Measurements from ENCODE around the gene PRUNE2. TPM values are rescaled to one million over a fixed set of nuclear protein-coding genes. Genes with fewer than 3 reads are reported as not detected.
"Not testable (repeated sequence)": the region's sequence is repeated elsewhere in the genome, so short reads cannot be mapped to it uniquely, and the experiment has no call there.

Gene PRUNE2
- total RNA-seq, 4 donors from 2014 or later = 4.1 to 13.1 (median 5.4) TPM

- intact Hi-C loops (cut with DNase I; ENCODE audit: low total_unique reads) = no loop called here
- WGBS, 2 donors = 74 to 77% methylated on average over 15 of the region's 15 CpGs
- TF ChIP-seq POLR2A (IDR thresholded peaks at IDR 0.05) (no peak), CTCF (IDR thresholded peaks at IDR 0.05) (no peak)
- no peak for DNase-seq (ENCODE audit: low spot score in 2 of 2)
- H3K4me3 ChIP-seq (ENCODE audit: low read depth, poor library complexity, severe bottlenecking) = no peak overlapping the region
Measured at GRCh38 chr9:76677481-76678055, 228.3 kb downstream of the PRUNE2 start.

GRCh38 chr9:76676857-76677256, 229.1 kb downstream of the PRUNE2 start:
- H3K4me3 ChIP-seq (ENCODE audit: low read depth, poor library complexity, severe bottlenecking) = no peak overlapping the region
- TF ChIP-seq POLR2A (IDR thresholded peaks at IDR 0.05) (no peak), CTCF (IDR thresholded peaks at IDR 0.05) (no peak)
- 83 to 91% methylated on average over 4 of the region's 4 CpGs for WGBS, 2 donors
- no peak for DNase-seq (ENCODE audit: low spot score in 2 of 2)
- intact Hi-C loops (cut with DNase I; ENCODE audit: low total_unique reads) = no loop called here

- no peak overlapping the region for H3K4me3 ChIP-seq (ENCODE audit: low read depth, poor library complexity, severe bottlenecking)
- no peak for TF ChIP-seq POLR2A (IDR thresholded peaks at IDR 0.05)
- no peak for TF ChIP-seq CTCF (IDR thresholded peaks at IDR 0.05)
- intact Hi-C loops (cut with DNase I; ENCODE audit: low total_unique reads) = no loop called here
- no peak for DNase-seq (ENCODE audit: low spot score in 2 of 2)
- 38 to 43% methylated on average over 1 of the region's 1 CpG for WGBS, 2 donors
Measured at GRCh38 chr9:76667521-76667957, 238.4 kb downstream of the PRUNE2 start.

- H3K4me3 ChIP-seq (ENCODE audit: low read depth, poor library complexity, severe bottlenecking); intact Hi-C loops (cut with DNase I; ENCODE audit: low total_unique reads); DNase-seq (ENCODE audit: low spot score in 2 of 2): not testable (repeated sequence)
- 71 to 82% methylated on average over 11 of the region's 11 CpGs for WGBS, 2 donors
Measured at GRCh38 chr9:76665966-76666365, 239.9 kb downstream of the PRUNE2 start.

GRCh38 chr9:76665458-76665857, 240.5 kb downstream of the PRUNE2 start:
- TF ChIP-seq CTCF (IDR thresholded peaks at IDR 0.05) = no peak
- no peak for TF ChIP-seq POLR2A (IDR thresholded peaks at IDR 0.05)
- 91 to 94% methylated on average over 5 of the region's 5 CpGs for WGBS, 2 donors
- DNase-seq (ENCODE audit: low spot score in 2 of 2) = no peak
- no peak overlapping the region for H3K4me3 ChIP-seq (ENCODE audit: low read depth, poor library complexity, severe bottlenecking)
- intact Hi-C loops (cut with DNase I; ENCODE audit: low total_unique reads) = no loop called here

- 70 to 79% methylated on average over 1 of the region's 1 CpG for WGBS, 2 donors
- intact Hi-C loops (cut with DNase I; ENCODE audit: low total_unique reads) = no loop called here
- TF ChIP-seq POLR2A (IDR thresholded peaks at IDR 0.05) = no peak
- no peak for TF ChIP-seq CTCF (IDR thresholded peaks at IDR 0.05)
- DNase-seq (ENCODE audit: low spot score in 2 of 2) = no peak
- H3K4me3 ChIP-seq (ENCODE audit: low read depth, poor library complexity, severe bottlenecking) = no peak overlapping the region
Measured at GRCh38 chr9:76664120-76664519, 241.8 kb downstream of the PRUNE2 start.

Data from lower leg skin (tissue), 4 donors.